GM23338 (cell line): ENCODE data around the gene SELENOF. TPM values are rescaled to one million over a fixed set of nuclear protein-coding genes. Genes with fewer than 3 reads are reported as not detected.
A peak's percentile ranks its signal among the peaks of the same experiment; 100 is the strongest.
"Not testable (repeated sequence)": the region's sequence is repeated elsewhere in the genome, so short reads cannot be mapped to it uniquely, and the experiment has no call there.

Experiments
- ATAC-seq: fragments of 200-7000 bp; cut with Tn5 transposase; 3 replicates; pipeline ENCODE4 v1.9.1; 2020
- DNase-seq: peaks from one replicate; pipeline ENCODE4 v3.0.0-alpha.2; 2015; ENCODE audit warnings: low spot score
- H2AFZ ChIP-seq: fragments of 200-600 bp; sonication (generic); 2 replicates; pipeline ENCODE4 v1.8.0; 2016; ENCODE audit warnings: antibody characterized with exemption, mild to moderate bottlenecking, moderate library complexity
- H3F3A ChIP-seq: fragments of 200-600 bp; sonication (generic); replicated peaks from 2 replicates; pipeline ENCODE4 v1.8.0; 2017; ENCODE audit warnings: antibody characterized with exemption, mixed run types, low read depth
- H3K27ac ChIP-seq: fragments of 200-600 bp; sonication (generic); 2 replicates; pipeline ENCODE4 v1.6.1; 2016; ENCODE audit warnings: low read depth
- H3K27me3 ChIP-seq: fragments of 200-600 bp; sonication (generic); 2 replicates; pipeline ENCODE4 v1.8.0; 2016; ENCODE audit warnings: mild to moderate bottlenecking, mixed run types, moderate library complexity; ENCODE audit not compliant: insufficient read depth
- H3K36me3 ChIP-seq: fragments of 200-600 bp; sonication (generic); 2 replicates; pipeline ENCODE4 v1.8.0; 2016; ENCODE audit warnings: mild to moderate bottlenecking; ENCODE audit not compliant: insufficient read depth
- H3K4me1 ChIP-seq: fragments of 200-600 bp; sonication (generic); 2 replicates; pipeline ENCODE4 v1.8.0; 2016; ENCODE audit warnings: mild to moderate bottlenecking, moderate library complexity; ENCODE audit not compliant: insufficient read depth
- H3K4me2 ChIP-seq: fragments of 200-600 bp; sonication (generic); 2 replicates; pipeline ENCODE4 v1.7.1; 2017; ENCODE audit warnings: mixed run types
- H3K4me3 ChIP-seq: fragments of 200-600 bp; sonication (generic); 2 replicates; pipeline ENCODE4 v1.6.1; 2016; ENCODE audit warnings: mixed run types
- H3K79me2 ChIP-seq: fragments of 200-600 bp; sonication (generic); replicated peaks from 2 replicates; pipeline ENCODE4 v1.8.0; 2017; ENCODE audit warnings: mild to moderate bottlenecking; ENCODE audit not compliant: insufficient read depth
- H3K9me2 ChIP-seq: fragments of 200-600 bp; sonication (generic); 2 replicates; pipeline ENCODE4 v1.8.0; 2017; ENCODE audit not compliant: insufficient read depth
- H4K20me1 ChIP-seq: fragments of 200-600 bp; sonication (generic); replicated peaks from 2 replicates; pipeline ENCODE4 v1.8.0; 2017; ENCODE audit warnings: mild to moderate bottlenecking; ENCODE audit not compliant: insufficient read depth
- H3K27ac Mint-ChIP-seq: 2 replicates; pipeline ENCODE4 v1.8.0; 2020; ENCODE audit warnings: inconsistent platforms, mild to moderate bottlenecking, moderate library complexity, mixed read lengths
- H3K27me3 Mint-ChIP-seq: 3 replicates; pipeline ENCODE4 v1.8.0; 2022; ENCODE audit warnings: low read depth, mild to moderate bottlenecking, moderate library complexity, mixed read lengths, inconsistent platforms; ENCODE audit not compliant: insufficient read depth, poor library complexity
- H3K36me3 Mint-ChIP-seq: 3 replicates; pipeline ENCODE4 v1.8.0; 2021; ENCODE audit warnings: low read depth, mild to moderate bottlenecking, inconsistent platforms, moderate library complexity, mixed read lengths
- H3K4me1 Mint-ChIP-seq: 3 replicates; pipeline ENCODE4 v1.8.0; 2020; ENCODE audit warnings: mild to moderate bottlenecking, inconsistent platforms, mixed read lengths
- H3K4me3 Mint-ChIP-seq: 3 replicates; pipeline ENCODE4 v1.8.0; 2021; ENCODE audit warnings: moderate library complexity, mild to moderate bottlenecking, inconsistent platforms, mixed read lengths
- H3K9me3 Mint-ChIP-seq: 3 replicates; pipeline ENCODE4 v1.8.0; 2020; ENCODE audit warnings: moderate library complexity, mild to moderate bottlenecking, inconsistent platforms, mixed read lengths
- CREB1 ChIP-seq: fragments of 250-450 bp; sonication (Bioruptor Pico); IDR thresholded peaks from 2 replicates; pipeline ENCODE4 v1.5.0; 2020; ENCODE audit warnings: low read depth, mild to moderate bottlenecking, moderate library complexity
- NANOG ChIP-seq: IDR thresholded peaks from 2 replicates; pipeline ENCODE4 v1.6.1; 2016; ENCODE audit warnings: antibody characterized with exemption, borderline replicate concordance
- STAT1 ChIP-seq: IDR thresholded peaks from one replicate; pipeline ENCODE4 v1.6.1; 2016; ENCODE audit warnings: antibody characterized with exemption; ENCODE audit not compliant: unreplicated experiment
- ZNF331 ChIP-seq: fragments of 250-450 bp; sonication (Bioruptor Pico); IDR thresholded peaks from 2 replicates; pipeline ENCODE4 v1.5.0; 2020; ENCODE audit warnings: low read depth, mild to moderate bottlenecking, moderate library complexity
- polyA plus RNA-seq: library from polyadenylated mRNA; unstranded; fragments of >200 nt; fragmentation: Nextera tagmentation; extraction: Ambion mirVana; gene quantifications from 2 replicates; pipeline ENCODE4 v1.2.1, GENCODE V29; 2016
- total RNA-seq: library from RNA; depleted of rRNA; stranded (reverse); fragments of >200 nt; shearing (Covaris generic); gene quantifications from 2 replicates; pipeline ENCODE4 v1.2.3, GENCODE V29; 2014
- TF ChIP-seq, protein P1 (sequence below): IDR thresholded peaks from 2 replicates; pipeline ENCODE4 v1.6.1; 2016; ENCODE audit warnings: antibody characterized with exemption
- TF ChIP-seq, protein P2 (sequence below): fragments of 250-450 bp; sonication (Bioruptor Pico); IDR thresholded peaks from 2 replicates; pipeline ENCODE4 v1.5.0; 2020; ENCODE audit warnings: mild to moderate bottlenecking, moderate library complexity

Gene SELENOF
- total and polyA plus RNA-seq, 2 experiments from 2014 or later: 113 to 142 TPM

DNA sequence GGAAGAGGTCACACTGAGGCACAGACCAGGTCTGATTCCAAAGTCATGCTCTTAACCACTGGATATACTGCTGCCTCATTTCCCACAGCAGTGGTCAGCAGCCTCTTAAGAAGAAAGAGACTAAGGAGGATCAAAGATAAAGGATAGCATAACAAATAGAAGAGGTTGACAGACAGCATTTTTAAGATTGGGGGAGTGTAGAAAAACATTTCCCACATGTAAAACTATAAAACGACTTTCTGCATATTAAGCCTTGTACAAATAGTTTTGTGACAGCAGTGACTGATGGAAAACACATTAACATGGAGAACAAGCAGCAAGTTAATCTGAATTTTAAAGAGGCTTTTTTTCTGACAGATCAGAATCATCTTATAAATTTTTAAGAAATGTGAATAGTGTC is 92.0 kb downstream of the SELENOF start:
- no peak overlapping the region for H3K4me3 ChIP-seq

DNA sequence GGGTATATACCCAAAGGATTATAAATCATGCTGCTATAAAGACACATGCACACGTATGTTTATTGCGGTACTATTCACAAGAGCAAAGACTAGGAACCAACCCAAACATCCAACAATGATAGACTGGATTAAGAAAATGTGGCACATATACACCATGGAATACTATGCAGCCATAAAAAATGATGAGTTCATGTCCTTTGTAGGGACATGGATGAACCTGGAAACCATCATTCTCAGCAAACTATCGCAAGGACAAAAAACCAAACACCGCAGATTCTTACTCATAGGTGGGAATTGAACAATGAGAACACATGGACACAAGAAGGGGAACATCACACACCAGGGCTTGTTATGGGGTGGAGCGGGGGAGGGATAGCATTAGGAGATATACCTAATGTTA is 94.0 kb downstream of the SELENOF start:
- not testable (repeated sequence) for H3K4me2 ChIP-seq, H4K20me1 ChIP-seq, H3K36me3 Mint-ChIP-seq, H3K79me2 ChIP-seq, H2AFZ ChIP-seq, H3K27ac ChIP-seq, ATAC-seq, H3K27ac Mint-ChIP-seq, H3K36me3 ChIP-seq, H3F3A ChIP-seq, H3K4me3 ChIP-seq, H3K27me3 Mint-ChIP-seq, H3K27me3 ChIP-seq, H3K9me2 ChIP-seq, H3K4me3 Mint-ChIP-seq, DNase-seq
- peaks cover 13% of the 10 kb centered on the region for H3K4me1 ChIP-seq
- Mint-ChIP-seq H3K4me1 (peaks cover 23% of the 10 kb centered on the region), H3K9me3 (peaks cover 13% of the 10 kb centered on the region; the same call in 2 of the 3 replicates)

More for the DNA sequence above, 92.0 kb downstream of the SELENOF start:
- Mint-ChIP-seq H3K27ac (no peak overlapping the region), H3K36me3 (peaks cover 9% of the 10 kb centered on the region; the same call in 1 of the 3 replicates), H3K4me1 (peaks cover 22% of the 10 kb centered on the region), H3K9me3 (peaks cover 13% of the 10 kb centered on the region), H3K4me3 (no peak overlapping the region), H3K27me3 (peaks cover 9% of the 10 kb centered on the region)
- DNase-seq (no peak), ATAC-seq (no peak)
- H3K27me3 ChIP-seq: no peaks in the 10 kb centered on the region
- H2AFZ ChIP-seq: no peak overlapping the region
- H3K36me3 ChIP-seq: no peaks in the 10 kb centered on the region
- H3F3A ChIP-seq: no peaks in the 10 kb centered on the region
- no peak overlapping the region for H3K4me2 ChIP-seq
- peaks cover 12% of the 10 kb centered on the region for H3K4me1 ChIP-seq
- H3K27ac ChIP-seq: no peak overlapping the region
- H4K20me1 ChIP-seq: no peaks in the 10 kb centered on the region
- H3K9me2 ChIP-seq: no peaks in the 10 kb centered on the region
- TF ChIP-seq, protein P1, sequence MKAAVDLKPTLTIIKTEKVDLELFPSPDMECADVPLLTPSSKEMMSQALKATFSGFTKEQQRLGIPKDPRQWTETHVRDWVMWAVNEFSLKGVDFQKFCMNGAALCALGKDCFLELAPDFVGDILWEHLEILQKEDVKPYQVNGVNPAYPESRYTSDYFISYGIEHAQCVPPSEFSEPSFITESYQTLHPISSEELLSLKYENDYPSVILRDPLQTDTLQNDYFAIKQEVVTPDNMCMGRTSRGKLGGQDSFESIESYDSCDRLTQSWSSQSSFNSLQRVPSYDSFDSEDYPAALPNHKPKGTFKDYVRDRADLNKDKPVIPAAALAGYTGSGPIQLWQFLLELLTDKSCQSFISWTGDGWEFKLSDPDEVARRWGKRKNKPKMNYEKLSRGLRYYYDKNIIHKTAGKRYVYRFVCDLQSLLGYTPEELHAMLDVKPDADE: no peak
- TF ChIP-seq, protein P2, sequence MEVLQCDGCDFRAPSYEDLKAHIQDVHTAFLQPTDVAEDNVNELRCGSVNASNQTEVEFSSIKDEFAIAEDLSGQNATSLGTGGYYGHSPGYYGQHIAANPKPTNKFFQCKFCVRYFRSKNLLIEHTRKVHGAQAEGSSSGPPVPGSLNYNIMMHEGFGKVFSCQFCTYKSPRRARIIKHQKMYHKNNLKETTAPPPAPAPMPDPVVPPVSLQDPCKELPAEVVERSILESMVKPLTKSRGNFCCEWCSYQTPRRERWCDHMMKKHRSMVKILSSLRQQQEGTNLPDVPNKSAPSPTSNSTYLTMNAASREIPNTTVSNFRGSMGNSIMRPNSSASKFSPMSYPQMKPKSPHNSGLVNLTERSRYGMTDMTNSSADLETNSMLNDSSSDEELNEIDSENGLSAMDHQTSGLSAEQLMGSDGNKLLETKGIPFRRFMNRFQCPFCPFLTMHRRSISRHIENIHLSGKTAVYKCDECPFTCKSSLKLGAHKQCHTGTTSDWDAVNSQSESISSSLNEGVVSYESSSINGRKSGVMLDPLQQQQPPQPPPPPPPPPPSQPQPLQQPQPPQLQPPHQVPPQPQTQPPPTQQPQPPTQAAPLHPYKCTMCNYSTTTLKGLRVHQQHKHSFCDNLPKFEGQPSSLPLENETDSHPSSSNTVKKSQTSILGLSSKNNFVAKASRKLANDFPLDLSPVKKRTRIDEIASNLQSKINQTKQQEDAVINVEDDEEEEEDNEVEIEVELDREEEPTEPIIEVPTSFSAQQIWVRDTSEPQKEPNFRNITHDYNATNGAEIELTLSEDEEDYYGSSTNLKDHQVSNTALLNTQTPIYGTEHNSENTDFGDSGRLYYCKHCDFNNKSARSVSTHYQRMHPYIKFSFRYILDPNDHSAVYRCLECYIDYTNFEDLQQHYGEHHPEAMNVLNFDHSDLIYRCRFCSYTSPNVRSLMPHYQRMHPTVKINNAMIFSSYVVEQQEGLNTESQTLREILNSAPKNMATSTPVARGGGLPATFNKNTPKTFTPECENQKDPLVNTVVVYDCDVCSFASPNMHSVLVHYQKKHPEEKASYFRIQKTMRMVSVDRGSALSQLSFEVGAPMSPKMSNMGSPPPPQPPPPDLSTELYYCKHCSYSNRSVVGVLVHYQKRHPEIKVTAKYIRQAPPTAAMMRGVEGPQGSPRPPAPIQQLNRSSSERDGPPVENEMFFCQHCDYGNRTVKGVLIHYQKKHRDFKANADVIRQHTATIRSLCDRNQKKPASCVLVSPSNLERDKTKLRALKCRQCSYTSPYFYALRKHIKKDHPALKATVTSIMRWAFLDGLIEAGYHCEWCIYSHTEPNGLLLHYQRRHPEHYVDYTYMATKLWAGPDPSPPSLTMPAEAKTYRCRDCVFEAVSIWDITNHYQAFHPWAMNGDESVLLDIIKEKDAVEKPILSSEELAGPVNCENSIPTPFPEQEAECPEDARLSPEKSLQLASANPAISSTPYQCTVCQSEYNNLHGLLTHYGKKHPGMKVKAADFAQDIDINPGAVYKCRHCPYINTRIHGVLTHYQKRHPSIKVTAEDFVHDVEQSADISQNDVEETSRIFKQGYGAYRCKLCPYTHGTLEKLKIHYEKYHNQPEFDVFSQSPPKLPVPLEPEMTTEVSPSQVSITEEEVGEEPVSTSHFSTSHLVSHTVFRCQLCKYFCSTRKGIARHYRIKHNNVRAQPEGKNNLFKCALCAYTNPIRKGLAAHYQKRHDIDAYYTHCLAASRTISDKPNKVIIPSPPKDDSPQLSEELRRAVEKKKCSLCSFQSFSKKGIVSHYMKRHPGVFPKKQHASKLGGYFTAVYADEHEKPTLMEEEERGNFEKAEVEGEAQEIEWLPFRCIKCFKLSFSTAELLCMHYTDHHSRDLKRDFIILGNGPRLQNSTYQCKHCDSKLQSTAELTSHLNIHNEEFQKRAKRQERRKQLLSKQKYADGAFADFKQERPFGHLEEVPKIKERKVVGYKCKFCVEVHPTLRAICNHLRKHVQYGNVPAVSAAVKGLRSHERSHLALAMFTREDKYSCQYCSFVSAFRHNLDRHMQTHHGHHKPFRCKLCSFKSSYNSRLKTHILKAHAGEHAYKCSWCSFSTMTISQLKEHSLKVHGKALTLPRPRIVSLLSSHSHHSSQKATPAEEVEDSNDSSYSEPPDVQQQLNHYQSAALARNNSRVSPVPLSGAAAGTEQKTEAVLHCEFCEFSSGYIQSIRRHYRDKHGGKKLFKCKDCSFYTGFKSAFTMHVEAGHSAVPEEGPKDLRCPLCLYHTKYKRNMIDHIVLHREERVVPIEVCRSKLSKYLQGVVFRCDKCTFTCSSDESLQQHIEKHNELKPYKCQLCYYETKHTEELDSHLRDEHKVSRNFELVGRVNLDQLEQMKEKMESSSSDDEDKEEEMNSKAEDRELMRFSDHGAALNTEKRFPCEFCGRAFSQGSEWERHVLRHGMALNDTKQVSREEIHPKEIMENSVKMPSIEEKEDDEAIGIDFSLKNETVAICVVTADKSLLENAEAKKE (CRISPR knock-in tag): no peak
- TF ChIP-seq NANOG (no peak), ZNF331 (CRISPR knock-in tag) (no peak), STAT1 (no peak), CREB1 (CRISPR knock-in tag) (no peak)
- H3K79me2 ChIP-seq: no peaks in the 10 kb centered on the region

DNA sequence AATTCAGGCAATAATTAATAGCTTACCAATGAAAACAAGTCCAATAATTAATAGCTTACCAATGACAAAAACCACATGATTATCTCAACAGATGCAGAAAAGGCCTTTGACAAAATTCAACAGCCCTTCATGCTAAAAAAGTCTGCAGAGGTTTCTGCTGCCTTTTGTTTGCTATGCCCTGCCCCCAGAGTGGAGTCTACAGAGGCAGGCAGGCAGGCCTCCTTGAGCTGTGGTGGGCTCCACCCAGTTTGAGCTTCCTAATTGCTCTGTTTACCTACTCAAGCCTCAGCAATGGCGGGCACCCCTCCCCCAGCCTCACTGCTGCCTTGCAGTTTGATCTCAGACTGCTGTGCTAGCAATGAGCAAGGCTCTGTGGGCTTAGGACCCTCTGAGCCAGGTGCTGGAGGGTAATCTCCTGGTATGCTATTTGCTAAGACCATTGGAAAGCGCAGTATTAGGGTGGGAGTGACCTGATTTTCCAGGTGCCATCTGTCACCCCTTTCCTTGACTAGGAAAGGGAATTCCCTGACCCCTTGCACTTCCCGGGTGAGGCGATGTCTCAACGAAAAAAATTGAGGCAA is 96.6 kb downstream of the SELENOF start:
- H3F3A ChIP-seq, H3K4me3 Mint-ChIP-seq, H3K79me2 ChIP-seq, H3K36me3 ChIP-seq, H4K20me1 ChIP-seq, H3K27me3 ChIP-seq, H3K9me2 ChIP-seq, H3K27me3 Mint-ChIP-seq: not testable (repeated sequence)
- peak; percentile 43 for DNase-seq
- peaks cover 25% of the 10 kb centered on the region for H3K4me1 Mint-ChIP-seq
- H3K4me2 ChIP-seq: peak overlapping the region; percentile 58
- ATAC-seq: peak; percentile 57
- peaks cover 19% of the 10 kb centered on the region for H3K4me1 ChIP-seq
- H3K9me3 Mint-ChIP-seq: peaks cover 19% of the 10 kb centered on the region; the same call in 2 of the 3 replicates
- peak overlapping the region; percentile 48 for H3K27ac ChIP-seq
- peak overlapping the region; percentile 90; the same call in 1 of the 2 replicates for H2AFZ ChIP-seq
- peak overlapping the region; percentile 4 for H3K4me3 ChIP-seq
- H3K27ac Mint-ChIP-seq: peak overlapping the region; percentile 81
- peaks cover 20% of the 10 kb centered on the region; the same call in 2 of the 3 replicates for H3K36me3 Mint-ChIP-seq
